Parathyroid adenoma (tissue), 2 donors: ENCODE data around the gene PELI3.

Experiments used
- H2AFZ ChIP-seq: fragments of 300-600 bp; sonication (generic); one replicate; pipeline ENCODE4 v1.7.0; 2017; ENCODE audit warnings: antibody characterized with exemption, mild to moderate bottlenecking
- H3K27ac ChIP-seq: fragments of 300-600 bp; sonication (generic); one replicate; pipeline ENCODE4 v1.7.0; 2017
- H3K27me3 ChIP-seq: fragments of 300-600 bp; sonication (generic); one replicate; pipeline ENCODE4 v1.7.0; 2017; ENCODE audit warnings: low read length; ENCODE audit not compliant: control insufficient read depth, insufficient read depth
- H3K36me3 ChIP-seq: fragments of 300-600 bp; sonication (generic); one replicate; pipeline ENCODE4 v1.7.0; 2017; ENCODE audit warnings: low read length; ENCODE audit not compliant: control insufficient read depth, insufficient read depth
- H3K4me1 ChIP-seq: fragments of 300-600 bp; sonication (generic); one replicate; pipeline ENCODE4 v1.7.0; 2017; ENCODE audit warnings: control low read depth
- H3K4me2 ChIP-seq: fragments of 300-600 bp; sonication (generic); one replicate; pipeline ENCODE4 v1.7.0; 2017; ENCODE audit warnings: low read length
- H3K4me3 ChIP-seq: fragments of 300-600 bp; sonication (generic); one replicate; pipeline ENCODE4 v1.7.0; 2017; ENCODE audit warnings: low read depth, low read length
- H3K79me2 ChIP-seq: fragments of 300-600 bp; sonication (generic); one replicate; pipeline ENCODE4 v1.7.0; 2017; ENCODE audit warnings: control low read depth
- H3K9ac ChIP-seq: fragments of 300-600 bp; sonication (generic); one replicate; pipeline ENCODE4 v1.7.0; 2017; ENCODE audit warnings: mild to moderate bottlenecking
- H3K9me3 ChIP-seq: fragments of 300-600 bp; sonication (generic); one replicate; pipeline ENCODE4 v1.7.0; 2017; ENCODE audit warnings: low read length; ENCODE audit not compliant: control insufficient read depth
- CTCF ChIP-seq: fragments of 300-600 bp; sonication (generic); IDR thresholded peaks from one replicate; pipeline ENCODE4 v1.7.0; 2017; ENCODE audit warnings: antibody characterized with exemption, mild to moderate bottlenecking
- donor health status: primary hyperparathyroidism.

The PELI3 gene

GRCh38 chr11:66419825-66420224 lies 46.9 kb upstream of the PELI3 start:
- Histone ChIP-seq H3K4me3 (no peak overlapping the region), H3K9ac (no peak overlapping the region), H3K9me3 (no peaks in the 10 kb centered on the region), H3K79me2 (no peaks in the 10 kb centered on the region), H3K27ac (peak overlapping the region; percentile 86), H3K36me3 (no peaks in the 10 kb centered on the region), H3K4me1 (peaks cover 4% of the 10 kb centered on the region), H3K27me3 (no peaks in the 10 kb centered on the region), H3K4me2 (no peak overlapping the region), H2AFZ (no peak overlapping the region)
- TF ChIP-seq CTCF: no peak

- Histone ChIP-seq H3K9me3 (no peaks in the 10 kb centered on the region), H3K9ac (no peak within 1 kb of the TSS), H3K4me1 (peaks cover 4% of the 10 kb centered on the region), H3K27me3 (no peaks in the 10 kb centered on the region), H3K27ac (peak within 1 kb of the TSS; percentile 71), H2AFZ (peak within 1 kb of the TSS; percentile 38), H3K36me3 (no peaks in the 10 kb centered on the region), H3K79me2 (no peaks in the 10 kb centered on the region), H3K4me3 (no peak within 1 kb of the TSS), H3K4me2 (no peak within 1 kb of the TSS)
- no peak for TF ChIP-seq CTCF
Measured at GRCh38 chr11:66420671-66421476, 45.8 kb upstream of the PELI3 start, which contains the start of gene NPAS4. Gene NPAS4, plus strand, starts transcription at chr11:66421035. Its CDS starts 145 bp downstream, at chr11:66421180.

GRCh38 chr11:66421492-66422205 lies 45.1 kb upstream of the PELI3 start:
- no peak overlapping the region for H2AFZ ChIP-seq
- H3K79me2 ChIP-seq: no peaks in the 10 kb centered on the region
- H3K4me1 ChIP-seq: peaks cover 4% of the 10 kb centered on the region
- no peaks in the 10 kb centered on the region for H3K9me3 ChIP-seq
- no peak overlapping the region for H3K4me3 ChIP-seq
- H3K9ac ChIP-seq: no peak overlapping the region
- no peak overlapping the region for H3K4me2 ChIP-seq
- H3K36me3 ChIP-seq: no peaks in the 10 kb centered on the region
- TF ChIP-seq CTCF: no peak
- peak overlapping the region; percentile 71 for H3K27ac ChIP-seq
- H3K27me3 ChIP-seq: no peaks in the 10 kb centered on the region

- Histone ChIP-seq H3K4me2 (no peak overlapping the region), H3K9me3 (no peaks in the 10 kb centered on the region), H3K36me3 (no peaks in the 10 kb centered on the region), H2AFZ (no peak overlapping the region), H3K27me3 (no peaks in the 10 kb centered on the region), H3K27ac (no peak overlapping the region), H3K79me2 (no peaks in the 10 kb centered on the region), H3K4me1 (no peaks in the 10 kb centered on the region), H3K4me3 (no peak overlapping the region), H3K9ac (no peak overlapping the region)
- TF ChIP-seq CTCF: no peak
Measured at GRCh38 chr11:66426314-66426713, 40.4 kb upstream of the PELI3 start.
